Muscle layer of duodenum (tissue), 2 donors: ENCODE results near the gene ETS2.
"Not testable (repeated sequence)": the region's sequence is repeated elsewhere in the genome, so short reads cannot be mapped to it uniquely, and the experiment has no call there.

Experiments used
- H3K27ac ChIP-seq: one replicate; pipeline ENCODE4 v1.7.0; 2013; ENCODE audit warnings: mild to moderate bottlenecking, low read length
- H3K27me3 ChIP-seq: one replicate; pipeline ENCODE4 v1.7.0; 2013; ENCODE audit warnings: low read depth, mild to moderate bottlenecking, control low read depth, low read length
- H3K36me3 ChIP-seq, 2 donors: one replicate each; pipeline ENCODE4 v1.7.0; 2013; ENCODE audit warnings: low read length in 2 of 2, control low read depth in 1 of 2, mild to moderate bottlenecking in 1 of 2; ENCODE audit not compliant: insufficient read depth in 2 of 2, control insufficient read depth in 1 of 2
- H3K4me1 ChIP-seq, 2 donors: one replicate each; pipeline ENCODE4 v1.7.0; 2013; ENCODE audit warnings: low read length in 2 of 2, mild to moderate bottlenecking in 2 of 2, control low read depth in 1 of 2, moderate library complexity in 1 of 2; ENCODE audit not compliant: insufficient read depth in 2 of 2, control insufficient read depth in 1 of 2
- H3K4me3 ChIP-seq, 2 donors: one replicate each; pipeline ENCODE4 v1.7.0; 2013; ENCODE audit warnings: low read length in 2 of 2, low read depth in 1 of 2, mild to moderate bottlenecking in 1 of 2
- H3K9me3 ChIP-seq, 2 donors: one replicate each; pipeline ENCODE4 v1.7.0; 2013; ENCODE audit warnings: low read length in 2 of 2, control low read depth in 1 of 2, mild to moderate bottlenecking in 1 of 2; ENCODE audit not compliant: control insufficient read depth in 1 of 2
- donor health status: healthy.

The ETS2 gene

DNA sequence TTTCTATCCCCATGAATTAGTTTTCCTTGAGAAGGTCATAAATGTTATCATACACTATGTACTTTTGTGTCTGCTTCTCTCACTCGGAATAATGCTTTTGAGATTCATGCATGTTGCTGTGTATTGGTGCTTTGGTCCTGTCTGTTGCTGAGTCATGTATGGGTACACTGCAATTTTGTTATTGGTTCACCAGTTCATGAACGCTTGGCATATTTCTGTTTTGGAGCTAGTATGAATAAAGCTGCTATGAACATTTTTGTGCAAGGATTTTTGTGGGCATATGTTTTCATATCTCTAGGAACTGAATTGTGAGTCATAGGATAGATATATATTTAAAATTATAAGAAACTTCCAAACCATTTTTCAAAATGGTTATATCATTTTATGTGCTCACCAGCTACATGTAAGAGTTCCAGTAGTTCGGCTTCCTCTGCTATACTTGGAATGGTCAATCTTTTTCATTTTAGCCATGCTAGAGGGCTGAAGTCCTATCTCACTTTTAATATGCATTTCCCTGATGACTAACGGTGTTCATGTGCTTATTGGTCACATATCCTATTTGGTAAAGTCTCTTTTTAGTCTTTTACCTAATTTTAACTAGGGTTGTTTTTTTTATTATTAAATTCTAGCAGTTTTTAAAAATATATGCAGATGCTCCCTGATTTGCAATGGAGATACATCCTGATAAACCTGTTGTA lies 38.2 kb downstream of the ETS2 start:
- H3K27ac ChIP-seq, result no peak overlapping the region
- H3K36me3 ChIP-seq, result no peaks in the 10 kb centered on the region
- H3K4me1 ChIP-seq, result no peaks in the 10 kb centered on the region
- no peak overlapping the region for H3K4me3 ChIP-seq
- H3K27me3 ChIP-seq, result no peaks in the 10 kb centered on the region
- H3K9me3 ChIP-seq, result no peaks in the 10 kb centered on the region

GRCh38 chr21:38845374-38845773 lies 39.6 kb downstream of the ETS2 start:
- H3K4me1 ChIP-seq, H3K27ac ChIP-seq, H3K27me3 ChIP-seq, H3K9me3 ChIP-seq, H3K4me3 ChIP-seq, H3K36me3 ChIP-seq: not testable (repeated sequence)

DNA sequence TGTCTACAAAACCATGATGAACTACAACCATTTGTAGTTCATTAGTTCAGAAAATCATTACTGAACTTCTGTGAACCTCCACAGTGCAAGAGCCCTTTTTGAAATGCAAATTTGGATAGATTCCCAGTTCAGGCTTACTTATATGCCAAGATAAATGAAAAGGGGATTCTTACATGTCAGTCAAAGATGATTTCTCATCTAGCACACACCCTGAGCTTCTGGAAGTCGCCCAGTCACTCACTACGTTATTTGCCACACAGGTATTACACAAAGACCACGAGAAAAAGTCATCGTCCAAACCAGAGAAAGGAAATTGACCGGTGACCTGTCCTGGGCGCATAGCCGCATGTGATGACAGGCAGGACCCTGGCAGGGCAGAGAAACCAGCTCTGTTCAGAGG lies 41.8 kb downstream of the ETS2 start:
- no peaks in the 10 kb centered on the region for H3K4me1 ChIP-seq
- no peaks in the 10 kb centered on the region for H3K27me3 ChIP-seq
- no peak overlapping the region for H3K27ac ChIP-seq
- no peak overlapping the region for H3K4me3 ChIP-seq
- H3K36me3 ChIP-seq, result no peaks in the 10 kb centered on the region
- H3K9me3 ChIP-seq, result peaks cover 0 to 3% of the 10 kb centered on the region in 2 donors

- no peak overlapping the region for H3K4me3 ChIP-seq
- H3K36me3 ChIP-seq, result no peaks in the 10 kb centered on the region
- no peaks in the 10 kb centered on the region for H3K4me1 ChIP-seq
- H3K27me3 ChIP-seq, result no peaks in the 10 kb centered on the region
- H3K27ac ChIP-seq, result no peak overlapping the region
- H3K9me3 ChIP-seq, result peaks cover 0 to 3% of the 10 kb centered on the region in 2 donors
Measured at GRCh38 chr21:38848187-38848609, 42.5 kb downstream of the ETS2 start.

DNA sequence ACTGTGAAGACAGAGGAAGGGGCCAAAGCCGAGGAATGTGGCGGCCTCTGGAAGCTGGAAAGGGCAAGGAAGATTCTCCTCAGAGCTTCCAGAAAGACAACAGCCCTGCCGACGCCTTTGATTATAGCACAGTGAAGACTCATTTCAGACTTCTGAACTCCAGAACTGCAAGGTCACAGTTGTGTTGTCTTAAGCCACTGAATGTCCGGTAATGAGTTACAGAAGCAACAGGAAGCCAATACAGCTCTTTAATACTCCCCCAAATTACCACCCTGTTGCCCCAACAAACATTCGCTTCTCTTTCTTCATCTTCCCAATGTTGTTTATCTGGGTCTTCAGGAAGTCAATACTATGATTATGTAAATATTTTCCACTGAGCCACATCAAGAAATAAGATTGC lies 44.0 kb downstream of the ETS2 start:
- H3K36me3 ChIP-seq, result no peaks in the 10 kb centered on the region
- no peaks in the 10 kb centered on the region for H3K4me1 ChIP-seq
- no peak overlapping the region for H3K27ac ChIP-seq
- no peak overlapping the region for H3K4me3 ChIP-seq
- H3K9me3 ChIP-seq, result peaks cover 0 to 3% of the 10 kb centered on the region in 2 donors
- H3K27me3 ChIP-seq, result no peaks in the 10 kb centered on the region

- no peak overlapping the region for H3K4me3 ChIP-seq
- H3K27me3 ChIP-seq, result no peaks in the 10 kb centered on the region
- H3K9me3 ChIP-seq, result peaks cover 0 to 3% of the 10 kb centered on the region in 2 donors
- H3K27ac ChIP-seq, result no peak overlapping the region
- no peaks in the 10 kb centered on the region for H3K36me3 ChIP-seq
- no peaks in the 10 kb centered on the region for H3K4me1 ChIP-seq
Measured at GRCh38 chr21:38850277-38850951, 44.7 kb downstream of the ETS2 start.

DNA sequence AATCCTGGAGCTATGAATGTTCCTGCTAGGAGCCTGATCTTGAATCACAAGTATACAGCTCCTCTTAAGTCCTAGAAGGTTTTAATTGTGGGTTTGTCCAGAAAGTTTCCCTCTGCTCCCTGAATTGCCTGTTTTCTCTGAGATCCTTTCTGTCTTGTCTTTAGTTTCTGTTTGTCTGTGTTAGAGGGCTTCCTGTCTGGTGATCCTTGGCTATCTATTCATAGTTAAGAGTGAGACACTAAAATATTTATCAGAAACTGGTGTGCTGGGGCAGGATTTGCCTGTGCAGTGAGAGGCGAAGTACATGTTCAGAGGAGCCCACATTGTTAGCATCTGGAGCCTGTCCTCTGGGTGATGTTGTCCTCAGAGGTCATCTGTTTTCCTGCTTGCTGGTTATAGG lies 45.4 kb downstream of the ETS2 start:
- Histone ChIP-seq H3K27ac (no peak overlapping the region), H3K4me3 (no peak overlapping the region), H3K9me3 (peaks cover 0 to 3% of the 10 kb centered on the region in 2 donors), H3K27me3 (no peaks in the 10 kb centered on the region), H3K4me1 (no peaks in the 10 kb centered on the region), H3K36me3 (no peaks in the 10 kb centered on the region)

DNA sequence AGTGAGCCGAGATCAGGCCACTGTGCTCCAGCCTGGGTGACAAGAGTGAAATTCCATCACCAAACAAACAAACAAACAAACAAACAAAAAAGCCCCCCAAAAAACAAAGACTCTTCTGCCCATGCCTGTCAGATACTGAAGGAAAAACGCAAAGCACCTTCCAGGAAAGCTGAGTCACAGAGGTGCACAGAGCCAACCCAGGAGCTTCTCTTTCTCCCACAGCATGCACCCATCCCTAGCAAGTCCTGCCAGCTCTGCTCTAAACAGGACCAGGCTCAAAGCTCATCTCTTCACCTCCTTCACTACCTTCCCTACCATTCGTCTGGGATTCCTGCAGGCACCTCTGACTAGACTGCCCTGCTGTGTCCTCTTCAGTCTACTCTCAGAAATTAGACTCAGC lies 46.5 kb downstream of the ETS2 start:
- no peak overlapping the region for H3K27ac ChIP-seq
- H3K4me1 ChIP-seq, result no peaks in the 10 kb centered on the region
- no peaks in the 10 kb centered on the region for H3K27me3 ChIP-seq
- H3K36me3 ChIP-seq, result no peaks in the 10 kb centered on the region
- peaks cover 0 to 3% of the 10 kb centered on the region in 2 donors for H3K9me3 ChIP-seq
- no peak overlapping the region for H3K4me3 ChIP-seq

DNA sequence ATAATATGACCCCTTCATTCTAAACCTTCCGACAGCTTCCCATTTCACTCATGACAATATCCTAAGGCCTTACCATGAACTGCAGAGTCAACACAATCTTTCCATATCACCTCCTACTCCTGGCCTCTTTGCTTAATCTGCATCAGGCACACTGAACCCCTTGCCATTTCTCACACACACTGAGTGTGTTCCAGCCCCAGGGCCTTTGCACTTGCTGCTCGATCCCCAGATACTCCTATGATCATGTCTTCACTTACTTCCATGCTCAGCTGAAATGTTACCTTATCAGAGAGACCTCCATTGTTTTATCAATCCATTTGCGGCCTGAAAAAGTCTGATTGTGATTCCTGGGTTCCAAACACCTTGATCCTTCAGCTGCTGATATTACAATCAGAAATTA lies 47.0 kb downstream of the ETS2 start:
- H3K27me3 ChIP-seq, result no peaks in the 10 kb centered on the region
- no peak overlapping the region for H3K4me3 ChIP-seq
- H3K4me1 ChIP-seq, result no peaks in the 10 kb centered on the region
- H3K9me3 ChIP-seq, result peaks cover 0 to 3% of the 10 kb centered on the region in 2 donors
- no peaks in the 10 kb centered on the region for H3K36me3 ChIP-seq
- no peak overlapping the region for H3K27ac ChIP-seq

GRCh38 chr21:38853421-38853919 lies 47.7 kb downstream of the ETS2 start:
- Histone ChIP-seq H3K27ac (no peak overlapping the region), H3K4me3 (no peak overlapping the region)

GRCh38 chr21:38857152-38857825 lies 51.6 kb downstream of the ETS2 start:
- H3K27ac ChIP-seq, result no peak overlapping the region
- no peaks in the 10 kb centered on the region for H3K36me3 ChIP-seq
- no peaks in the 10 kb centered on the region for H3K27me3 ChIP-seq
- H3K4me1 ChIP-seq, result no peaks in the 10 kb centered on the region
- H3K9me3 ChIP-seq, result no peaks in the 10 kb centered on the region
- no peak overlapping the region for H3K4me3 ChIP-seq

More at GRCh38 chr21:38853421-38853919, 47.7 kb downstream of the ETS2 start:
- Histone ChIP-seq H3K9me3 (peaks cover 0 to 3% of the 10 kb centered on the region in 2 donors), H3K36me3 (no peaks in the 10 kb centered on the region), H3K4me1 (no peaks in the 10 kb centered on the region), H3K27me3 (no peaks in the 10 kb centered on the region)
